H1 (cell line): ENCODE results near the gene PGBD5. TPM values are rescaled to one million over a fixed set of nuclear protein-coding genes. Genes with fewer than 3 reads are reported as not detected.

Experiments used
- MAFK ChIP-seq: IDR thresholded peaks from 2 replicates; pipeline ENCODE4 v1.6.1; 2012; ENCODE audit warnings: low read depth, mild to moderate bottlenecking, improper control_type of control experiment, low read length
- SP2 ChIP-seq: IDR thresholded peaks from 2 replicates; pipeline ENCODE4 v1.6.1; 2012; ENCODE audit warnings: mild to moderate bottlenecking, low read length, inconsistent platforms
- polyA plus RNA-seq, 7 experiments: library from polyadenylated mRNA; depleted of rRNA in 3 of 7; stranded (reverse) in 5 of 7; unstranded in 2 of 7; fragments of >200 nt in 5 of 7; fragments of 200-250 nt in 2 of 7; gene quantifications; 1 replicate in 5 of 7; 2 replicates in 1 of 7; 4 replicates in 1 of 7; pipeline versions ENCODE4 v1.2.1 to v1.2.3, GENCODE V29; 2011 to 2013; ENCODE audit warnings: missing spikeins in 2 of 7, mixed read lengths in 2 of 7
- total RNA-seq: library from RNA; stranded (reverse); fragmentation: NEBNext Ultra II Directional; extraction: Animal tissue kit (Norgen Biotek cat#: 25700); gene quantifications from 2 replicates; pipeline ENCODE4 v1.2.1, GENCODE V29; 2021
- TF ChIP-seq, protein P1 (sequence below): fragments of 300-600 bp; sonication (generic); IDR thresholded peaks from 2 replicates; pipeline ENCODE4 v1.7.1; 2012; ENCODE audit warnings: low read length, moderate library complexity, mild to moderate bottlenecking, inconsistent platforms; ENCODE audit not compliant: insufficient replicate concordance

The PGBD5 gene
- total and polyA plus RNA-seq, 2 of the 8 experiments (the other 6 are each of a cell fraction or from before 2014, with no cell fraction given), result 16.3 to 18.4 TPM

DNA sequence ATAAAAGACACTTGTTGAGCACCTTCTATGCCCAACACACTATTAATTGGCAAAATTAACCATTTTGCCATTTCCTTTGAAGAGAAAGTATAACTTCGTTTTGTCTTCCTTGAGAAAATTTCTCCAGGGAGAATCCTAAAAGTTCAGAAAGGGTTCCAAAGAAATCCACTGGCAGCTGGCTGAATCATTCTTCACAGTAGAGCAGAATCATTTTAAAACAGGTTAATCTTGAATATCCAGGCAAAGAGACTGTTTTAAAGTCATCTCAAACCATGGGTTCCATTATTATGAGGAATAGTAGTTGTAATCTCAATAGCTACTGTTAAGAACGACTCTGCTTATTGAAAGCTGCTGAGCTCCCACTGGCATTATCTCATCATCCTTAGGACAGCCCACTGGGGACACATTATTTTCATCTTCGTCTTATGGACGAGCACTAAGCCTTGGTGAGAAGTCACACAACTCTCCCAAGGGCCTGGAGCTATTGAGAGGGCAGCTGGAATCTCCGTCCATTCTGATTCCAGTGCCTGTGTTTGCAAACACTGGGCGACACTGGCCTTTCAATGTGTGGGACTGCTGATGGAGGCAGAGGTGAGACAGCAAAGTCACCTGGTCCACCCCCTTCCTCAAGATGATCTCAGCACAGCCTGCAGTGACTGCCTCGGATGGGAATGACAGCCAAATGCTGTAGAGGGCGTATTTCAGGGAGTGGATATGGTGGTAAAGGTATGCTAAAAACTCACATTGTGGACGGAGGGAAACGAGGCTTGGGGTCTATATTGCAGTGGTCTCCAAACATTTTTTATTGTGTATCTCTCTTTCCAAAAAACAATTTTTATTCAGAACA, 15.3 kb upstream of the PGBD5 start (continued):
- TF ChIP-seq, protein P1, sequence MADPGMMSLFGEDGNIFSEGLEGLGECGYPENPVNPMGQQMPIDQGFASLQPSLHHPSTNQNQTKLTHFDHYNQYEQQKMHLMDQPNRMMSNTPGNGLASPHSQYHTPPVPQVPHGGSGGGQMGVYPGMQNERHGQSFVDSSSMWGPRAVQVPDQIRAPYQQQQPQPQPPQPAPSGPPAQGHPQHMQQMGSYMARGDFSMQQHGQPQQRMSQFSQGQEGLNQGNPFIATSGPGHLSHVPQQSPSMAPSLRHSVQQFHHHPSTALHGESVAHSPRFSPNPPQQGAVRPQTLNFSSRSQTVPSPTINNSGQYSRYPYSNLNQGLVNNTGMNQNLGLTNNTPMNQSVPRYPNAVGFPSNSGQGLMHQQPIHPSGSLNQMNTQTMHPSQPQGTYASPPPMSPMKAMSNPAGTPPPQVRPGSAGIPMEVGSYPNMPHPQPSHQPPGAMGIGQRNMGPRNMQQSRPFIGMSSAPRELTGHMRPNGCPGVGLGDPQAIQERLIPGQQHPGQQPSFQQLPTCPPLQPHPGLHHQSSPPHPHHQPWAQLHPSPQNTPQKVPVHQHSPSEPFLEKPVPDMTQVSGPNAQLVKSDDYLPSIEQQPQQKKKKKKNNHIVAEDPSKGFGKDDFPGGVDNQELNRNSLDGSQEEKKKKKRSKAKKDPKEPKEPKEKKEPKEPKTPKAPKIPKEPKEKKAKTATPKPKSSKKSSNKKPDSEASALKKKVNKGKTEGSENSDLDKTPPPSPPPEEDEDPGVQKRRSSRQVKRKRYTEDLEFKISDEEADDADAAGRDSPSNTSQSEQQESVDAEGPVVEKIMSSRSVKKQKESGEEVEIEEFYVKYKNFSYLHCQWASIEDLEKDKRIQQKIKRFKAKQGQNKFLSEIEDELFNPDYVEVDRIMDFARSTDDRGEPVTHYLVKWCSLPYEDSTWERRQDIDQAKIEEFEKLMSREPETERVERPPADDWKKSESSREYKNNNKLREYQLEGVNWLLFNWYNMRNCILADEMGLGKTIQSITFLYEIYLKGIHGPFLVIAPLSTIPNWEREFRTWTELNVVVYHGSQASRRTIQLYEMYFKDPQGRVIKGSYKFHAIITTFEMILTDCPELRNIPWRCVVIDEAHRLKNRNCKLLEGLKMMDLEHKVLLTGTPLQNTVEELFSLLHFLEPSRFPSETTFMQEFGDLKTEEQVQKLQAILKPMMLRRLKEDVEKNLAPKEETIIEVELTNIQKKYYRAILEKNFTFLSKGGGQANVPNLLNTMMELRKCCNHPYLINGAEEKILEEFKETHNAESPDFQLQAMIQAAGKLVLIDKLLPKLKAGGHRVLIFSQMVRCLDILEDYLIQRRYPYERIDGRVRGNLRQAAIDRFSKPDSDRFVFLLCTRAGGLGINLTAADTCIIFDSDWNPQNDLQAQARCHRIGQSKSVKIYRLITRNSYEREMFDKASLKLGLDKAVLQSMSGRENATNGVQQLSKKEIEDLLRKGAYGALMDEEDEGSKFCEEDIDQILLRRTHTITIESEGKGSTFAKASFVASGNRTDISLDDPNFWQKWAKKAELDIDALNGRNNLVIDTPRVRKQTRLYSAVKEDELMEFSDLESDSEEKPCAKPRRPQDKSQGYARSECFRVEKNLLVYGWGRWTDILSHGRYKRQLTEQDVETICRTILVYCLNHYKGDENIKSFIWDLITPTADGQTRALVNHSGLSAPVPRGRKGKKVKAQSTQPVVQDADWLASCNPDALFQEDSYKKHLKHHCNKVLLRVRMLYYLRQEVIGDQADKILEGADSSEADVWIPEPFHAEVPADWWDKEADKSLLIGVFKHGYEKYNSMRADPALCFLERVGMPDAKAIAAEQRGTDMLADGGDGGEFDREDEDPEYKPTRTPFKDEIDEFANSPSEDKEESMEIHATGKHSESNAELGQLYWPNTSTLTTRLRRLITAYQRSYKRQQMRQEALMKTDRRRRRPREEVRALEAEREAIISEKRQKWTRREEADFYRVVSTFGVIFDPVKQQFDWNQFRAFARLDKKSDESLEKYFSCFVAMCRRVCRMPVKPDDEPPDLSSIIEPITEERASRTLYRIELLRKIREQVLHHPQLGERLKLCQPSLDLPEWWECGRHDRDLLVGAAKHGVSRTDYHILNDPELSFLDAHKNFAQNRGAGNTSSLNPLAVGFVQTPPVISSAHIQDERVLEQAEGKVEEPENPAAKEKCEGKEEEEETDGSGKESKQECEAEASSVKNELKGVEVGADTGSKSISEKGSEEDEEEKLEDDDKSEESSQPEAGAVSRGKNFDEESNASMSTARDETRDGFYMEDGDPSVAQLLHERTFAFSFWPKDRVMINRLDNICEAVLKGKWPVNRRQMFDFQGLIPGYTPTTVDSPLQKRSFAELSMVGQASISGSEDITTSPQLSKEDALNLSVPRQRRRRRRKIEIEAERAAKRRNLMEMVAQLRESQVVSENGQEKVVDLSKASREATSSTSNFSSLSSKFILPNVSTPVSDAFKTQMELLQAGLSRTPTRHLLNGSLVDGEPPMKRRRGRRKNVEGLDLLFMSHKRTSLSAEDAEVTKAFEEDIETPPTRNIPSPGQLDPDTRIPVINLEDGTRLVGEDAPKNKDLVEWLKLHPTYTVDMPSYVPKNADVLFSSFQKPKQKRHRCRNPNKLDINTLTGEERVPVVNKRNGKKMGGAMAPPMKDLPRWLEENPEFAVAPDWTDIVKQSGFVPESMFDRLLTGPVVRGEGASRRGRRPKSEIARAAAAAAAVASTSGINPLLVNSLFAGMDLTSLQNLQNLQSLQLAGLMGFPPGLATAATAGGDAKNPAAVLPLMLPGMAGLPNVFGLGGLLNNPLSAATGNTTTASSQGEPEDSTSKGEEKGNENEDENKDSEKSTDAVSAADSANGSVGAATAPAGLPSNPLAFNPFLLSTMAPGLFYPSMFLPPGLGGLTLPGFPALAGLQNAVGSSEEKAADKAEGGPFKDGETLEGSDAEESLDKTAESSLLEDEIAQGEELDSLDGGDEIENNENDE, result no peak
- no peak for TF ChIP-seq SP2
- TF ChIP-seq MAFK, result peak; percentile 35; the same call in 1 of the 2 replicates
